GM12865 (cell line): ENCODE measurements around the gene ZNF735.
"Not testable (repeated sequence)": the region's sequence is repeated elsewhere in the genome, so short reads cannot be mapped to it uniquely, and the experiment has no call there.

Experiments used
- DNase-seq: peaks from one replicate; pipeline ENCODE4 v3.0.0; 2010; ENCODE audit warnings: low read depth
- H3K4me3 ChIP-seq: 2 replicates; pipeline ENCODE4 v1.5.1; 2011; ENCODE audit warnings: mild to moderate bottlenecking, low read depth, low read length, control low read depth
- CTCF ChIP-seq: IDR thresholded peaks from 2 replicates; pipeline ENCODE4 v1.5.1; 2011; ENCODE audit warnings: low read length, control low read depth, low read depth, inconsistent platforms; ENCODE audit not compliant: insufficient read depth; ENCODE audit errors: missing control alignments

Gene ZNF735

GRCh38 chr7:64206903-64207302 is at the start of gene ZNF735:
Gene ZNF735, plus strand, starts transcription at chr7:64207203. Its CDS starts 0 bp downstream, at chr7:64207203.
- no peak for TF ChIP-seq CTCF

GRCh38 chr7:64170974-64171373 is 36.0 kb upstream of the ZNF735 start:
- not testable (repeated sequence) for H3K4me3 ChIP-seq

More at GRCh38 chr7:64206903-64207302, at the start of gene ZNF735:
- no peak for DNase-seq
- H3K4me3 ChIP-seq, result no peak within 1 kb of the TSS

GRCh38 chr7:64174328-64174727 is 32.7 kb upstream of the ZNF735 start:
- DNase-seq, result no peak
- H3K4me3 ChIP-seq, result no peak overlapping the region
- no peak for TF ChIP-seq CTCF

More at GRCh38 chr7:64170974-64171373, 36.0 kb upstream of the ZNF735 start:
- DNase-seq, result not testable (repeated sequence)

- no peak overlapping the region for H3K4me3 ChIP-seq
- no peak for TF ChIP-seq CTCF
- no peak for DNase-seq
Measured at GRCh38 chr7:64174941-64175340, 32.1 kb upstream of the ZNF735 start.

- peak; percentile 5 for TF ChIP-seq CTCF
- DNase-seq, result no peak
- H3K4me3 ChIP-seq, result no peak overlapping the region
Measured at GRCh38 chr7:64180989-64181388, 26.0 kb upstream of the ZNF735 start.

GRCh38 chr7:64181586-64181985 is 25.4 kb upstream of the ZNF735 start:
- no peak overlapping the region for H3K4me3 ChIP-seq
- no peak for TF ChIP-seq CTCF
- DNase-seq, result no peak

GRCh38 chr7:64182036-64182790 is 24.8 kb upstream of the ZNF735 start:
- no peak overlapping the region for H3K4me3 ChIP-seq
- no peak for DNase-seq
- TF ChIP-seq CTCF, result no peak
